Neural progenitor cell (in vitro differentiated cells): ENCODE measurements around the gene PBOV1.

Source experiments
- EZH2phosphoT487 ChIP-seq: fragments of 200-600 bp; sonication (generic); IDR thresholded peaks from 2 replicates; pipeline ENCODE4 v1.6.1; 2017; ENCODE audit warnings: antibody characterized with exemption
- TF ChIP-seq, protein P1 (sequence below): fragments of 200-600 bp; sonication (generic); IDR thresholded peaks from 2 replicates; pipeline ENCODE4 v1.5.1; 2017; ENCODE audit warnings: antibody characterized with exemption, mild to moderate bottlenecking

DNA sequence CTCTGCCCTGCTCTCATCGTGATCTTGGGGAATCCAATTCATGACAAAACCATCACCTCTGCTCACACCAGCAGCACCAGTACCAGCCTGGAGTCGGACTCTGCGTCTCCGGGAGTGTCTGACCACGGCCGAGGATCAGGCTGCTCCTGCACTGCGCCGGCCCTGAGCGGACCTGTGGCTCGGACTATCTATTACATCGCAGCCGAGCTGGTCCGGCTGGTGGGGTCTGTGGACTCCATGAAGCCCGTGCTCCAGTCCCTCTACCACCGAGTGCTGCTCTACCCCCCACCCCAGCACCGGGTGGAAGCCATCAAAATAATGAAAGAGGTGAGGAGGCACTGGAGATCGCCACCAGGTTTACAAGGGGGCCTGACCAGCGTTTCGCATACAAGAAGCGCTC lies 37.2 kb upstream of the PBOV1 start:
- TF ChIP-seq, protein P1, sequence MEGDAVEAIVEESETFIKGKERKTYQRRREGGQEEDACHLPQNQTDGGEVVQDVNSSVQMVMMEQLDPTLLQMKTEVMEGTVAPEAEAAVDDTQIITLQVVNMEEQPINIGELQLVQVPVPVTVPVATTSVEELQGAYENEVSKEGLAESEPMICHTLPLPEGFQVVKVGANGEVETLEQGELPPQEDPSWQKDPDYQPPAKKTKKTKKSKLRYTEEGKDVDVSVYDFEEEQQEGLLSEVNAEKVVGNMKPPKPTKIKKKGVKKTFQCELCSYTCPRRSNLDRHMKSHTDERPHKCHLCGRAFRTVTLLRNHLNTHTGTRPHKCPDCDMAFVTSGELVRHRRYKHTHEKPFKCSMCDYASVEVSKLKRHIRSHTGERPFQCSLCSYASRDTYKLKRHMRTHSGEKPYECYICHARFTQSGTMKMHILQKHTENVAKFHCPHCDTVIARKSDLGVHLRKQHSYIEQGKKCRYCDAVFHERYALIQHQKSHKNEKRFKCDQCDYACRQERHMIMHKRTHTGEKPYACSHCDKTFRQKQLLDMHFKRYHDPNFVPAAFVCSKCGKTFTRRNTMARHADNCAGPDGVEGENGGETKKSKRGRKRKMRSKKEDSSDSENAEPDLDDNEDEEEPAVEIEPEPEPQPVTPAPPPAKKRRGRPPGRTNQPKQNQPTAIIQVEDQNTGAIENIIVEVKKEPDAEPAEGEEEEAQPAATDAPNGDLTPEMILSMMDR: no peak
- TF ChIP-seq EZH2phosphoT487: no peak
